ENCODE data around the gene SERPINB2.

SERPINB2 gene

DNA sequence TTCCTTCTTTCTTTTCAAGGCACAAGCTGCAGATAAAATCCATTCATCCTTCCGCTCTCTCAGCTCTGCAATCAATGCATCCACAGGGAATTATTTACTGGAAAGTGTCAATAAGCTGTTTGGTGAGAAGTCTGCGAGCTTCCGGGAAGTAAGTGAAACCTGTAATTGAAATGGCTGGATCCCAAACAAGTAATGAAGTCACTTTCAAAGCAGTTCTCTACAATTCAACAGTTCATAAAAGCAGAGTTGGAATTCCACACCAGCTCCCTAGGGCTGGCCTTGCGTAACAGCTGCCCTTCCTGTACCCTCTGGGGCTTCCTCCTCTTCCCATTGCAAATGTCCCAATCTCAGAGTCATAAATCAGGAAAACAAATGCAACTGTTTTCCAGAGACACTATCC, 9.6 kb downstream of the SERPINB2 start:
- TF ChIP-seq, protein P1, sequence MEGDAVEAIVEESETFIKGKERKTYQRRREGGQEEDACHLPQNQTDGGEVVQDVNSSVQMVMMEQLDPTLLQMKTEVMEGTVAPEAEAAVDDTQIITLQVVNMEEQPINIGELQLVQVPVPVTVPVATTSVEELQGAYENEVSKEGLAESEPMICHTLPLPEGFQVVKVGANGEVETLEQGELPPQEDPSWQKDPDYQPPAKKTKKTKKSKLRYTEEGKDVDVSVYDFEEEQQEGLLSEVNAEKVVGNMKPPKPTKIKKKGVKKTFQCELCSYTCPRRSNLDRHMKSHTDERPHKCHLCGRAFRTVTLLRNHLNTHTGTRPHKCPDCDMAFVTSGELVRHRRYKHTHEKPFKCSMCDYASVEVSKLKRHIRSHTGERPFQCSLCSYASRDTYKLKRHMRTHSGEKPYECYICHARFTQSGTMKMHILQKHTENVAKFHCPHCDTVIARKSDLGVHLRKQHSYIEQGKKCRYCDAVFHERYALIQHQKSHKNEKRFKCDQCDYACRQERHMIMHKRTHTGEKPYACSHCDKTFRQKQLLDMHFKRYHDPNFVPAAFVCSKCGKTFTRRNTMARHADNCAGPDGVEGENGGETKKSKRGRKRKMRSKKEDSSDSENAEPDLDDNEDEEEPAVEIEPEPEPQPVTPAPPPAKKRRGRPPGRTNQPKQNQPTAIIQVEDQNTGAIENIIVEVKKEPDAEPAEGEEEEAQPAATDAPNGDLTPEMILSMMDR (IDR thresholded peaks at IDR 0.05), result no peak
- no peak for TF ChIP-seq ZFX (IDR thresholded peaks at IDR 0.05; ENCODE audit: borderline replicate concordance)
- H3K27ac ChIP-seq, result no peak overlapping the region

DNA sequence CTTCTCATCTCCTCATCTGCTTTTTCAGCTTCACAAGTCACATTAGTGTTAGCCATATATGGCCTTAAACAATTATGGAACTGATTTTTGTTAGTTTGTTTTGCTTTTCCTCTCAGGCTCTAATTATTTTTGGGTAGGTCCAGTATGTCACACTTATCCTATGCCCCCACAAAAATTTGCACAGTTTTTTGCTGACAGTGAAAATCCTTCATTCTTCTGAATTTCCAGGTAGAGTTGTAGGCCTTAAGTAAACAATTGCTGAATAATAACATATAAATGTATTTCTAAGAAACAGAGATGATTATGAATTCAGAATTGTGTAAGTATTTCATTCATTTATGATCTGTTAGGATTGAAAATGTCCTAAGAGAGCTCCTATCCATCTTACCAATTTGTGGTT, 11.7 kb downstream of the SERPINB2 start:
- H3K27ac ChIP-seq, result no peak overlapping the region
- TF ChIP-seq, protein P1 (IDR thresholded peaks at IDR 0.05), result no peak
- no peak for TF ChIP-seq ZFX (IDR thresholded peaks at IDR 0.05; ENCODE audit: borderline replicate concordance)

GRCh38 chr18:63903851-63904570, 16.5 kb downstream of the SERPINB2 start:
- TF ChIP-seq, protein P1 (IDR thresholded peaks at IDR 0.05), result no peak
- no peak for TF ChIP-seq ZFX (IDR thresholded peaks at IDR 0.05; ENCODE audit: borderline replicate concordance)
- H3K27ac ChIP-seq, result no peak overlapping the region

GRCh38 chr18:63904694-63905093, 17.2 kb downstream of the SERPINB2 start:
- no peak for TF ChIP-seq ZFX (IDR thresholded peaks at IDR 0.05; ENCODE audit: borderline replicate concordance)
- TF ChIP-seq, protein P1 (IDR thresholded peaks at IDR 0.05), result no peak
- H3K27ac ChIP-seq, result no peak overlapping the region

DNA sequence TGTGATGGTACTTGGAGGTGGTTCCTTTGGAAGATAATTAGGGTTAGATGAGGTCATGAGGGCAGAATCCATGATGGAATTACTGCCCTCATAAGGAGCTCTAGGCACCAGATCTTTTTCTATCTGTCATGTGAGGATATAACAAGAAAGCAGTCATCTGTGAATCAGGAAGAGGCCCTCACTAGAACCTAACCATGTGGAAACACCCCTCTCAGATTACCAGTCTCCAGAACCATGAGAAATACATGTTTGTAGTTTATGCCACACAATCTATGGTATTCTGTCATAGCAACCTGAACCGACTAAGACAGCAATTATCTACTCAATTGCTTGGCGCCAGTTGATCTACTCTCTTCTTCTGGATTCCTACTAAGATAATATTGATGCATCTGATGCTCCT, 17.9 kb downstream of the SERPINB2 start:
- TF ChIP-seq ZFX (IDR thresholded peaks at IDR 0.05; ENCODE audit: borderline replicate concordance), result no peak
- TF ChIP-seq, protein P1 (IDR thresholded peaks at IDR 0.05), result no peak
- H3K27ac ChIP-seq, result no peak overlapping the region

- no peak overlapping the region for H3K27ac ChIP-seq
These were observed 18.6 kb downstream of the SERPINB2 start for GRCh38 chr18:63906056-63906455.

GRCh38 chr18:63907664-63908063, 20.2 kb downstream of the SERPINB2 start, which contains the start of gene SERPINB10:
Gene SERPINB10, plus strand, starts transcription at chr18:63907958. Its CDS starts 7,553 bp downstream, at chr18:63915511.
- no peak within 1 kb of the TSS for H3K27ac ChIP-seq
- TF ChIP-seq, protein P1 (IDR thresholded peaks at IDR 0.05), result no peak
- no peak for TF ChIP-seq ZFX (IDR thresholded peaks at IDR 0.05; ENCODE audit: borderline replicate concordance)

More at GRCh38 chr18:63906056-63906455, 18.6 kb downstream of the SERPINB2 start:
- TF ChIP-seq ZFX (IDR thresholded peaks at IDR 0.05; ENCODE audit: borderline replicate concordance), result no peak
- TF ChIP-seq, protein P1 (IDR thresholded peaks at IDR 0.05), result no peak

All from 22Rv1 (cell line).